Activated naive CD4-positive, alpha-beta T cell treated with anti-CD3 and anti-CD28 coated beads for 36 hours (primary cell): ENCODE measurements around the gene PLA2G10. TPM values are rescaled to one million over a fixed set of nuclear protein-coding genes. Genes with fewer than 3 reads are reported as not detected.
"Not testable (repeated sequence)": the region's sequence is repeated elsewhere in the genome, so short reads cannot be mapped to it uniquely, and the experiment has no call there.

Source experiments
- CTCF ChIA-PET: fragments of 350-600 bp; sonication (Branson Sonifier 250); formaldehyde crosslinking; loops from one replicate; lab custom pipeline; 2021; ENCODE audit warnings: antibody characterized with exemption; lab: Charles Lee
- DNase-seq: peaks from one replicate; pipeline ENCODE4 v3.0.0-alpha.2; 2020
- H3K27ac Mint-ChIP-seq: one replicate; pipeline ENCODE4 v1.8.0; 2021; ENCODE audit warnings: mild to moderate bottlenecking, mixed read lengths
- H3K27me3 Mint-ChIP-seq: one replicate; pipeline ENCODE4 v1.8.0; 2021; ENCODE audit warnings: low read depth, mixed read lengths
- H3K36me3 Mint-ChIP-seq: one replicate; pipeline ENCODE4 v1.8.0; 2021; ENCODE audit warnings: low read depth, mixed read lengths
- H3K4me1 Mint-ChIP-seq: one replicate; pipeline ENCODE4 v1.8.0; 2021; ENCODE audit warnings: low read depth, mixed read lengths
- H3K4me3 Mint-ChIP-seq: one replicate; pipeline ENCODE4 v1.8.0; 2021; ENCODE audit warnings: mild to moderate bottlenecking, moderate library complexity, mixed read lengths
- H3K9me3 Mint-ChIP-seq: one replicate; pipeline ENCODE4 v1.8.0; 2021; ENCODE audit warnings: mixed read lengths
- intact Hi-C: fragments of 100-400 bp; cut with micrococcal nuclease; formaldehyde crosslinking; loops from one replicate; pipeline ENCODE4 v1.15.1; 2023
- total RNA-seq, 2 experiments: library from RNA; stranded (reverse); gene quantifications; one replicate each; pipeline ENCODE4 v1.2.3, GENCODE V29; 2021

PLA2G10 gene, protein sequence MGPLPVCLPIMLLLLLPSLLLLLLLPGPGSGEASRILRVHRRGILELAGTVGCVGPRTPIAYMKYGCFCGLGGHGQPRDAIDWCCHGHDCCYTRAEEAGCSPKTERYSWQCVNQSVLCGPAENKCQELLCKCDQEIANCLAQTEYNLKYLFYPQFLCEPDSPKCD
- total RNA-seq = not detected

DNA sequence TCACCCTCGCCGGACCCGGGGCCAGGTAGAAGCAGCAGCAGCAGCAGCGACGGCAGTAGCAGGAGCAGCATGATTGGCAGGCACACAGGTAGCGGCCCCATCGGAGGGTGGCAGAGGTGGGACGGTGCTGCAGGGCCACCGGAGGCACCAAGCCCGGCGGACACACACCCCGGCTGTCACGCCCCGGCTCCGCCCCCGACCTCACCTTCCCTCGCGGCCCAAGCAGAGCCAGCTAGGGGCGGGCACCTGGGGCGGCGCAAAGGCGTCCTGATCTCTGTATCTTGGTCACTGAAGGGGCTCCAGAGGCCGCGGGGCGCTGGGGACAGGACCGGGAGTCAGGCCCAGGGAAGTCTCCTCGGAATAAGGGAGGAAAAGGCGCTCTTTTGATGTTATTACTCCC is at the start of gene PLA2G10:
Gene PLA2G10 (minus strand): TSS at position 180 of the 400 bp plus-strand sequence. CDS start 79 bp downstream, at position 101.
- H3K27ac Mint-ChIP-seq, H3K4me1 Mint-ChIP-seq, DNase-seq, CTCF ChIA-PET, H3K36me3 Mint-ChIP-seq, H3K27me3 Mint-ChIP-seq, H3K9me3 Mint-ChIP-seq, H3K4me3 Mint-ChIP-seq, intact Hi-C loops: not testable (repeated sequence)

DNA sequence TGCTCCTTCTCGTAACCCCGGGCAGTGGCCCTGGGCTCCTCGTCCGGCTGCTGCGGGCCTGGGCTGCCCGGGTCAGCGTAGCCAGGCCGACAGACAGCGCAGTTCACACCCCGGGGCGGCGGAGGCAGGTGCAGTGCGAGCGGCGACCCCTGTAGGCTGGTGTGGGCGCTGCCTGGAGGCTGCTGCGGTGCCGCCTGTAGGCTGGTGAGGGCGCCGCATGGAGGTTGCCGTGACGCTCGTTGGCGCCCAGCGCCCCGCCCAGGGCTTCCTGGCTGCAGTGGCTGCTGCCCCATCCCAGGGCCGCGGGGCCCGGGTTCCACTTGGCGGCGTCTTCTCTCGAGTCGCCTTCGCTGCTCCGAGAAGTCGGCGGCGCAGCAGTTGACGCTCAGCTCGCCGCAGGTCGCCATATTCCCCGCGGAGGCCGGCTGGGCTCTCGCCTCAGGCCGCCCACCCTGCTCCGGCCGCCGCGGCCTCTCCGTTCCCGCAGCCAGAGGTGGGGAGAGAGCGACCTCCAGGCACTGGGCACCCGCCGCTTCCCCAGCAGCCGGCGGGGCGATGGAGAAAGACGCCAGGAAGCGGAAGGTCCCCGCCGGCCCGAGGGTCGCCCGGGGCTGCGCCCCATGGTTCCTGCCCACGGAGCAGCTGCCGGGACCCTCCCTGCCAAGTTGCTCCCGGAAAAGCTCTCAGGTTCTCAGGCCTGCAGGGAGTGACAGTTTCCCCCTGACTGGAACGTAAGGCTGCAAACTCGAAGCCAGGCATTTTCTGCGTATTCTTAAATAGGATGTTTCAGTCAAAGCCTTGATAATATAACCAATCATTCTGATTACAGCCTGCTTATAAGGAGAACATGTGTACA is 48.4 kb upstream of the PLA2G10 start, which contains the start of gene NPIPA2:
Gene NPIPA2 (plus strand): TSS at position 261 of the 856 bp plus-strand sequence. CDS start 5,533 bp downstream, outside the sequence.
- H3K4me1 Mint-ChIP-seq, H3K36me3 Mint-ChIP-seq, DNase-seq, intact Hi-C loops, H3K4me3 Mint-ChIP-seq, H3K27me3 Mint-ChIP-seq, H3K27ac Mint-ChIP-seq, H3K9me3 Mint-ChIP-seq, CTCF ChIA-PET: not testable (repeated sequence)

DNA sequence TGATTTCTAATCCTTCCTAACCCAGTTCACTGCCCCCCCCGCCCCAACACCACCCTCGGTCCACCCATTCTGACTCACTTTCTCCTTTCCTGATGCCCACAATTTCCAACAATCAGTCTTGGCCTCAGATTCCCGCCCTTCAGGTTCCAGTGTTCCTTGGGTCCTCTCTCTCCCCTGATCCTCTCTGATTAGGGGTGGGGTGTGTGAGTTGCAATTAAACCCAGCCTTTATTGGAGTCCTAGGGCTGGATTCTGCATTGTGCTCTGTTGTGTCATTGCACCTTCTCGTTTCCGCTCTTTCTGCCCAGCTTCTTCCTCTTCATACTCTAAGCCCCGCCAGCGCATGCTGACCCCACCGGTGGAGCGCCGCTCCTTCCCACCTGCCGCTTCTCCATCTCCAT is 47.7 kb upstream of the PLA2G10 start:
- H3K4me1 Mint-ChIP-seq, H3K27me3 Mint-ChIP-seq, H3K27ac Mint-ChIP-seq, H3K36me3 Mint-ChIP-seq, H3K9me3 Mint-ChIP-seq, intact Hi-C loops, H3K4me3 Mint-ChIP-seq, CTCF ChIA-PET, DNase-seq: not testable (repeated sequence)

DNA sequence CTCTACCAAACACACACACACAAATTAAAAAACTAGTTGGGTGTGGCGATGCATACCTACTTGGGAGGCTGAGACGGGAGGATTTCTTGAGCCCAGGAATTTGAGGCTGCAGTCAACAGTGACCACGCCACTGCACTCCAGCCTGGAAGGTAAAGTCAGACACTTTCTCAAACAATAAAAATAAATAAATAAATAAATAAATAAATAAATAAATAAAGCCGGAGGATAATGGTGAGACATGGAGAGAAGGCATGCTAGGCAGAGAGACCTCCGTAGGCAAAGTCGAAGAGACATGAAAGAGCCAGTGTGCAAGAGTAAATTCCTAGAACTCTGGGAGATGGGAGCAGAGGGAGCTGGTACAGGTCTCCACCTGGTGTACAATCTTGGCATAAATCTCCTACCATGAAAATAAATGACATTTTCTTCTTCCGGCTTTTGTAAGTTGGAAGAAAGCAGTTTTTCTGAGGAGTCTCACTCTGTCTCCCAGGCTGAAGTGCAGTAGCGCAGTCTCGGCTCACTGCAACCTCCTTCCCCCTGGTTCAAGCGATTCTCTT is 46.8 kb upstream of the PLA2G10 start:
- H3K27ac Mint-ChIP-seq, DNase-seq, H3K4me3 Mint-ChIP-seq, CTCF ChIA-PET, H3K27me3 Mint-ChIP-seq, H3K36me3 Mint-ChIP-seq, H3K9me3 Mint-ChIP-seq, intact Hi-C loops, H3K4me1 Mint-ChIP-seq: not testable (repeated sequence)

DNA sequence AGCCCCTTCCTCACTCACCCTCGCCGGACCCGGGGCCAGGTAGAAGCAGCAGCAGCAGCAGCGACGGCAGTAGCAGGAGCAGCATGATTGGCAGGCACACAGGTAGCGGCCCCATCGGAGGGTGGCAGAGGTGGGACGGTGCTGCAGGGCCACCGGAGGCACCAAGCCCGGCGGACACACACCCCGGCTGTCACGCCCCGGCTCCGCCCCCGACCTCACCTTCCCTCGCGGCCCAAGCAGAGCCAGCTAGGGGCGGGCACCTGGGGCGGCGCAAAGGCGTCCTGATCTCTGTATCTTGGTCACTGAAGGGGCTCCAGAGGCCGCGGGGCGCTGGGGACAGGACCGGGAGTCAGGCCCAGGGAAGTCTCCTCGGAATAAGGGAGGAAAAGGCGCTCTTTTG is 39.1 kb upstream of the PLA2G10 start:
- CTCF ChIA-PET, H3K27ac Mint-ChIP-seq, H3K9me3 Mint-ChIP-seq, H3K4me1 Mint-ChIP-seq, H3K36me3 Mint-ChIP-seq, intact Hi-C loops, H3K27me3 Mint-ChIP-seq, DNase-seq, H3K4me3 Mint-ChIP-seq: not testable (repeated sequence)

DNA sequence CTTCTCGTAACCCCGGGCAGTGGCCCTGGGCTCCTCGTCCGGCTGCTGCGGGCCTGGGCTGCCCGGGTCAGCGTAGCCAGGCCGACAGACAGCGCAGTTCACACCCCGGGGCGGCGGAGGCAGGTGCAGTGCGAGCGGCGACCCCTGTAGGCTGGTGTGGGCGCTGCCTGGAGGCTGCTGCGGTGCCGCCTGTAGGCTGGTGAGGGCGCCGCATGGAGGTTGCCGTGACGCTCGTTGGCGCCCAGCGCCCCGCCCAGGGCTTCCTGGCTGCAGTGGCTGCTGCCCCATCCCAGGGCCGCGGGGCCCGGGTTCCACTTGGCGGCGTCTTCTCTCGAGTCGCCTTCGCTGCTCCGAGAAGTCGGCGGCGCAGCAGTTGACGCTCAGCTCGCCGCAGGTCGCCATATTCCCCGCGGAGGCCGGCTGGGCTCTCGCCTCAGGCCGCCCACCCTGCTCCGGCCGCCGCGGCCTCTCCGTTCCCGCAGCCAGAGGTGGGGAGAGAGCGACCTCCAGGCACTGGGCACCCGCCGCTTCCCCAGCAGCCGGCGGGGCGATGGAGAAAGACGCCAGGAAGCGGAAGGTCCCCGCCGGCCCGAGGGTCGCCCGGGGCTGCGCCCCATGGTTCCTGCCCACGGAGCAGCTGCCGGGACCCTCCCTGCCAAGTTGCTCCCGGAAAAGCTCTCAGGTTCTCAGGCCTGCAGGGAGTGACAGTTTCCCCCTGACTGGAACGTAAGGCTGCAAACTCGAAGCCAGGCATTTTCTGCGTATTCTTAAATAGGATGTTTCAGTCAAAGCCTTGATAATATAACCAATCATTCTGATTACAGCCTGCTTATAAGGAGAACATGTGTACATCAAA is 9.3 kb upstream of the PLA2G10 start, which contains the start of gene NPIPA3:
Gene NPIPA3 (plus strand): TSS at position 256 of the 856 bp plus-strand sequence. CDS start 5,533 bp downstream, outside the sequence.
- H3K27ac Mint-ChIP-seq, H3K36me3 Mint-ChIP-seq, H3K9me3 Mint-ChIP-seq, H3K4me3 Mint-ChIP-seq, H3K4me1 Mint-ChIP-seq, H3K27me3 Mint-ChIP-seq, DNase-seq, intact Hi-C loops, CTCF ChIA-PET: not testable (repeated sequence)

DNA sequence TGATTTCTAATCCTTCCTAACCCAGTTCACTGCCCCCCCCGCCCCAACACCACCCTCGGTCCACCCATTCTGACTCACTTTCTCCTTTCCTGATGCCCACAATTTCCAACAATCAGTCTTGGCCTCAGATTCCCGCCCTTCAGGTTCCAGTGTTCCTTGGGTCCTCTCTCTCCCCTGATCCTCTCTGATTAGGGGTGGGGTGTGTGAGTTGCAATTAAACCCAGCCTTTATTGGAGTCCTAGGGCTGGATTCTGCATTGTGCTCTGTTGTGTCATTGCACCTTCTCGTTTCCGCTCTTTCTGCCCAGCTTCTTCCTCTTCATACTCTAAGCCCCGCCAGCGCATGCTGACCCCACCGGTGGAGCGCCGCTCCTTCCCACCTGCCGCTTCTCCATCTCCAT is 8.6 kb upstream of the PLA2G10 start:
- CTCF ChIA-PET, H3K4me1 Mint-ChIP-seq, H3K27ac Mint-ChIP-seq, H3K9me3 Mint-ChIP-seq, DNase-seq, H3K27me3 Mint-ChIP-seq, H3K36me3 Mint-ChIP-seq, intact Hi-C loops, H3K4me3 Mint-ChIP-seq: not testable (repeated sequence)

DNA sequence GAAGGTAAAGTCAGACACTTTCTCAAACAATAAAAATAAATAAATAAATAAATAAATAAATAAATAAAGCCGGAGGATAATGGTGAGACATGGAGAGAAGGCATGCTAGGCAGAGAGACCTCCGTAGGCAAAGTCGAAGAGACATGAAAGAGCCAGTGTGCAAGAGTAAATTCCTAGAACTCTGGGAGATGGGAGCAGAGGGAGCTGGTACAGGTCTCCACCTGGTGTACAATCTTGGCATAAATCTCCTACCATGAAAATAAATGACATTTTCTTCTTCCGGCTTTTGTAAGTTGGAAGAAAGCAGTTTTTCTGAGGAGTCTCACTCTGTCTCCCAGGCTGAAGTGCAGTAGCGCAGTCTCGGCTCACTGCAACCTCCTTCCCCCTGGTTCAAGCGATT is 7.8 kb upstream of the PLA2G10 start:
- H3K4me1 Mint-ChIP-seq, H3K27me3 Mint-ChIP-seq, H3K9me3 Mint-ChIP-seq, intact Hi-C loops, H3K4me3 Mint-ChIP-seq, H3K36me3 Mint-ChIP-seq, H3K27ac Mint-ChIP-seq, DNase-seq, CTCF ChIA-PET: not testable (repeated sequence)

DNA sequence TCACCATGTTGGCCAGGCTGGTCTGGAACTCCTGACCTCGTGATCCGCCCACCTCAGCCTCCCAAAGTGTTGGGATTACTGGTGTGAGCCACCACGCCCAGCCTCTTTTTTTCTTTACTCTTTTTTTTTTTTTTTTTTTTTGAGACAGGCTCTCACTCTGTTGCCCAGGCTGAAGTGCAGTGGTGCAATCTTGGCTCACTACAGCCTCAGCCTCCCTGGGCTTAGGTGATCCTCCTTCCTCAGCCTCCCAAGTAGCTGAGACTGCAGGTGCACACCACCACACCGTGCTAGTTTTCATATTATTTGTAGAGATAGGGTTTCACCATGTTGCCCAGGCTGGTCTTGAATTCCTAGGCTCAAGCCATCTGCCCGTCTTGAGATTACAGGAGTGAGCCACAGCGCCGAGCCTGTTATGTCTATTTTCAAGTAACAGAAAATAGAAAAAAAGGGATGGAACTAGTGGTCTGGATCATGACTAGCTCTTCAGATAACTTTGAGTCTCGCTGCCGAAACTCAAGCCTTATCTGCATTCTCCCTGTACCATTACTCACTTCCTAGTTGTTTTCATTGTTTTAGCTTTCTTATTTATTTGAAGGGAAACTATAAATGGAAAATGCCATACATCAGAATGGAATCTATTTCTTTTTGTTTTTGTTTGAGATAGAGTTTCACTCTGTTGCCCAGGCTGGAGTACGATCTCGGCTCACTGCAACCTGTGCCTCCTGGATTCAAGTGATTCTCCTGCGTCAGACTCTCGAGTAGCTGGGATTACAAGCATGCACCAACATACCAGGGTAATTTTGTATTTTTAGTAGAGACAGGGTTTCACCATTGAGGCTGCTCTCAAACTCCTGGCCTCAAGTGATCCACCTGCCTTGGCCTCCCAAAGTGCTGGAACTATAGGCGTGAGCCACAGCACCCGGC is 8.0 kb downstream of the PLA2G10 start:
- H3K4me1 Mint-ChIP-seq, H3K36me3 Mint-ChIP-seq, intact Hi-C loops, H3K4me3 Mint-ChIP-seq, H3K9me3 Mint-ChIP-seq, H3K27me3 Mint-ChIP-seq, H3K27ac Mint-ChIP-seq, DNase-seq: not testable (repeated sequence)
- CTCF ChIA-PET = interaction anchor here (0.5 kb wide), 1 partner anchor 248 kb away, joined by 4 read pairs; no protein-coding TSS in a partner anchor

DNA sequence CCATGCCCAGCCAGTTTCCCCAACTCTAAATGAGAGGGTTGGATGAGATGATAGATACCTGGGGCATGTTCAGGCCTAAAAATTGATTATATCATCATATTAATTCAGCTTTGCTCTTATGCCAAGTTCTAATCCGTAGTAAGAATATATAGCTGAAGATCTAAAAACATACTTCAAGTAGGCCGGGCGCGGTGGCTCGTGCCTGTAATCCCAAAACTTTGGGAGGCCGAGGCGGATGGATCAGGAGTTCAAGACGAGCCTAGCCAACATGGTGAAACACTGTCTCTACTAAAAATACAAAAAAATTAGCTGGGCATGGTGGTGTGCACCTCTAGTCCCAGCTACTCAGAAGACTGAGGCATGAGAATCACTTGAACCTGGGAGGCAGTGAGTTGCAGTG is 12.0 kb downstream of the PLA2G10 start:
- no peak for DNase-seq
- H3K36me3 Mint-ChIP-seq = no peaks in the 10 kb centered on the region
- no peaks in the 10 kb centered on the region for H3K4me1 Mint-ChIP-seq
- H3K27ac Mint-ChIP-seq = no peak overlapping the region
- no peak overlapping the region for H3K4me3 Mint-ChIP-seq
- intact Hi-C loops = no loop called here
- no peaks in the 10 kb centered on the region for H3K27me3 Mint-ChIP-seq
- no peaks in the 10 kb centered on the region for H3K9me3 Mint-ChIP-seq
- CTCF ChIA-PET = interaction anchor here (0.8 kb wide), 1 partner anchor 1506 kb away, joined by 3 read pairs; no protein-coding TSS in a partner anchor

DNA sequence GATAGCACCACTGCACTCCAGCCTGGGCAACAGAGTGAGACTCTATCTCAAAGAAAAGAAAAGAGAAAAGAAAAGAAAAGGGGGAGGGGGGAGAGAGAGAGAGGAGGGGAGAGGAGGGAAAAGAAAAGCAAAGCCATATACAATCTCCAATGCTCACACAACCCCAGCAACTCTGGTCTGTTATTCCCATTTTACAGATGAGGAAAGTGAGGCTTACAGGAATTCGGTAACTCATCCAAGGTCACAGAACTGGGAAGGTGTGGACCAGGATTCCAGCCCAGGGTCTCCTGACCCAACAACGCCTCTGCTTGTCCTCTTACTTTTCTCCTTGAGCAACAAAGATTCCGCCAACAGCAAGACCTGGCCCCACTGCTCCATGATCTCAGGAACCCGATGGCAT is 13.0 kb downstream of the PLA2G10 start:
- H3K9me3 Mint-ChIP-seq = no peaks in the 10 kb centered on the region
- no peaks in the 10 kb centered on the region for H3K4me1 Mint-ChIP-seq
- intact Hi-C loops = no loop called here
- no peak for DNase-seq
- no peak overlapping the region for H3K27ac Mint-ChIP-seq
- CTCF ChIA-PET = no interaction called here
- no peaks in the 10 kb centered on the region for H3K27me3 Mint-ChIP-seq
- H3K4me3 Mint-ChIP-seq = no peak overlapping the region
- H3K36me3 Mint-ChIP-seq = no peaks in the 10 kb centered on the region
